Stimulated activated CD4-positive, alpha-beta T cell treated with anti-CD3 and anti-CD28 coated beads, Interleukin-2, amount 100 ng/mL, for 4 hours (primary cell): ENCODE measurements around the gene AQP4.

Source experiments
- DNase-seq: peaks from one replicate; pipeline ENCODE4 v3.0.0-alpha.2; 2020; ENCODE audit warnings: low read depth

Gene AQP4, protein sequence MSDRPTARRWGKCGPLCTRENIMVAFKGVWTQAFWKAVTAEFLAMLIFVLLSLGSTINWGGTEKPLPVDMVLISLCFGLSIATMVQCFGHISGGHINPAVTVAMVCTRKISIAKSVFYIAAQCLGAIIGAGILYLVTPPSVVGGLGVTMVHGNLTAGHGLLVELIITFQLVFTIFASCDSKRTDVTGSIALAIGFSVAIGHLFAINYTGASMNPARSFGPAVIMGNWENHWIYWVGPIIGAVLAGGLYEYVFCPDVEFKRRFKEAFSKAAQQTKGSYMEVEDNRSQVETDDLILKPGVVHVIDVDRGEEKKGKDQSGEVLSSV

DNA sequence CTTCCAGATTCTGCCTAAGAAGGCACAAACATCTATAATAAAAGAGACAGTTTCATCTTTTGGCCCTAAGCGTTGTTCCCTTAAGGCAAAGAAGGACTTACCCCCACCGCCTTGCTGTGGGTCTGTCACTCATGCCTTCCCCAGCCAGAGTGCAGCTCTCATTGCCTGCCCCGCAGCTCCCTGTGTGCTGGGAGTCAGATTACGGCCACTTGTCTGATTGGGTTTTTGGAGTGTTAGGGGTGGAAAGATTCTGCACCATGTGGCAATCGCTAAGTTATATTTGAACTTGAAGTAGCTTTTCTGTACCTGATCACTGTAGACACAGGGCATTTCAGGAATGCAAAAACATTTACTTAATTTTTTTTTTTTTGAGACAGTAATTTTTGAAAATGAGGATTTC, at the start of gene AQP4:
TSS of gene AQP4 (minus strand) at position 151 of the 400 bp plus-strand sequence. CDS start at position 133, 18 bp downstream.
- DNase-seq: no peak

DNA sequence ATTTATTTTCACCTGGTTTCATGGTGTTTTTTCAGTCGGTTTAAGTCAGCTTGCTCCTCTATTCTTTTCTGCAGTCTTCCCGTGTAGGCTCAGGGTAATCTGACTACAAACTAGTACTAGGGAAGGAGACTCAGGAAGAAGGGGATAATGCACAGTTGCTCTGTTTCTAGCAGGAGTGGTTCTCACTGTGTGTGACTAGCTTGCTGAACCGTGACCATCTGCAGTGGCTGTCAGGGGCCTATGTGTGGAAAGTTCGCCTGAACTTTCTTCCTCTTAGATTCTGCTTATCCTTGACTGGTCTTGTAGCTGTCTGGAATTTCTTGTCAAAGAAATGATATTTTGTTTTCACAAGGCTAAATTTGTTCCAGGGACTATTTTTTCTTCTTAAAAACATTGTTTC, 46.3 kb upstream of the AQP4 start:
- no peak for DNase-seq

DNA sequence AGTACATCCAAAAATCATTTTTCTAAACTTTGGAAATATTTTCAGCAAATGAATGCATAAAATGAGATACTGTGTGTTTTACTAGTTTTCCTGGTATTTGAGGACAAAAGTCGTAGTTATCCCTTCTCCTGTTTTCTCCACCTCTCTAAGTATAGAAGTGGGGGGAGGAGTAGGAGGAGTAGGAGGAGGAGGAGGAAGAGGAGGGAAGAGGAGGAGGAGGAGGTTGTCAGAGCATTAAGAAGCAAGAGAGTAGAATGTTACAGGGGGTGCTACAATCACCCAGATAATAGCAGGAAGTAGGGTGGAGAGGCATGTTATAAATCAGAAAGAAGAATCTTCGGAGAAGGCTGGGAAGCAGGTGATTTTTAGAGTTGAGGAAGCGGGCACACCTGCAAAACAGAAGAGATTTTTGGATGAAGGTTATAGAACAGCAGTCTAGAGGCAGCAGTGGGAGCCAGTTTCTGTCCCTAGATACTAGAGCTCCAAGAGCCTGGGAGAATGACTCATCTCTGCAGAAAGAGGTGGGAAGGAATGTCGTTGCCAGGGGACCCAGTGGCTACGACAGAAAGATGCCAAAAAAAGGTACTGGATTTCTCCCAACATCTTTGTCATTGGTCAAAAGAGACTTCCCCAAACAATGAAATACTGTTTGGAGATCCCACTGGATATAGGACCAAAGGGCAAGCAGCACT, 44.2 kb upstream of the AQP4 start:
- no peak for DNase-seq

DNA sequence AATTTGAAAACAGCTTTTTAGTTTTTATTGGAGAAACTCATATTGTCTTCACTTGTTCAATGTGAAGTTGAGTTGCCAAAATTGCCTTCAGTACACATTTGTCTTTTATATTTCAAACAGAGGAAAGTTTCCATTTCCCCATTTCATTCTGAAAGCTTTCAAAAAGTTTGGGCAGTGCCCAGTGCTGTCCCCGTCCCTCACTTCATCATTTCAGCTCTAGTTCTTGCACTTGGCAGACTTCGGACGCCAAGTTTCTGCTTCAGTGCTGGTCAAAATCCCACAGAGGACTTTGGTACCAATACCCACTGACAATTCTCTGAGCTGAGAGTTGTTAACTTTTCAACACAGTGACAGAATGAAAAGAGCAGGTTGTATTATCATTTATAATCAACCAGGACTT, 43.4 kb upstream of the AQP4 start:
- no peak for DNase-seq

DNA sequence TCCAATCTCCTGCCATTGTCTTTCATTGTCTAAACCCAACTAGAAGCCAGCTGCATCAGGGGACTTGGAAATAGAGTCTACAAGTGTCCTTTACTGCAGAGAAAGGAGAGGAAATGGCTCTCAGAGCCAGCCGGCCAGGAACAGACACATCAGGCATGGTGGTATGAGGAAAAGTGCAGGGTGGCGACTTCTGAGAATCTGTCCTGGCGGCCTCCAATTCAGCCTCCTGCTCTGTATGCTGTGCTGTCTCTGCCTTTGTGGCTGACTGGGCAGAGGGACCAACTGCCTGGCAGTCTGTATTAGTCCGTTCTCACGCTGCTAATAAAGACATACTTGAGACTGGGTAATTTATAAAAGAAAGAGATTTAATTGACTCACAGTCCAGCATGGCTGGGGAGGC, 36.8 kb upstream of the AQP4 start:
- DNase-seq: no peak

DNA sequence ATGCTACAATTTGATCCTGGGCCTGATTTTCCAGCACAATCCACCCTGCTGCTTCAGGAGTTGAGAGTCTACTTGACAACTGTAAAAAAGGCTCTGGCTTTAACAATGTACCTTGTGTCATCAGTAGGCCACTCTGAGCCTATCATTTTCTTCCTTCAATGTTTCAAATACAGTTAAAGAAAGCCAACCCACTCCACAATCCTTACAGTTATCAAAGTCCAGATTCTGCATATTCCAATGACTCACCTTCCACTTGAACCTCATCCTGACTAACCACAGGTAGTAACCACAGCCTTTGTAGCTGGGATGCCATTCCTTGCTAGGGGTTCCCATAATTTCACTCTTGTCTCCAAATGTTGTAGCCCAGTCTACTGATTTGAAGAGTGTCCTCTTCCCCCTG, 35.5 kb upstream of the AQP4 start:
- no peak for DNase-seq

DNA sequence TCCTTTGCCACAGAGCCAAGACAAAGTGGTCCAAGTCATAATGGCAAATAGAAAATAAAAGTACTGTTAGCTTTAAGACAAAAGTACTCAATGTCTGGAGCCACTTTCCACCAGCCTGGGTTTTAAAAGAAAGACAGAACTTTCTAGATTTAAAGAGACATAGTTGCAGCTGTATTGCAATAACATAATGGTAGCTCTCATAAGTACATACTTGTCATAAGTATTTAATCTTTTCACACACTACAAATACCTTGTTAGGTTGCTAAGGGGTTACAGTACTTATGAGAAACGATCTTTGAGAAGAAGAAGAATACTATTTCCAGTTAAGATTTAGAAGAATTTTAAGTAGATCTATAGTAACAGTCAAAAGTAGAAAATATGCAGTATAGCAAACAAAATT, 28.9 kb upstream of the AQP4 start:
- DNase-seq: no peak

DNA sequence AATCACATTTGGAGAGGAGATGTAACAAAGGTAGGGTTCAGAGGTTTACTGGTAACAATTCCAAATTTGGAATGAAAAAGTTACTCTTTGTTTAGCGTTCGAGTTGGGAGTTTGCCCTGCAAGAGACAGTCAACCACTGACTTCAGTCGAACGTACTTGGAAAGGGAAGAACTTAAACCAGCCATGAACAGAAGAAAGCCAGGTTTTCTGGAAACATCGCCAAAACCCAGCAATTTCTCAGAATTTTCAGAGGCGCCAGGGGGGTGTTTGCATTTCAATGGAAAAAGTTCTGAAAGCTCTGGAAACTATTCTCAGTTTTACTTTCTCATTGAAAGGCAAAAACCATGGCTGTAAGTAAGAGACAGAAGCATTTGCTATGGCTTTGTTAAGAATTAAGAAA, 28.5 kb upstream of the AQP4 start:
- DNase-seq: no peak

DNA sequence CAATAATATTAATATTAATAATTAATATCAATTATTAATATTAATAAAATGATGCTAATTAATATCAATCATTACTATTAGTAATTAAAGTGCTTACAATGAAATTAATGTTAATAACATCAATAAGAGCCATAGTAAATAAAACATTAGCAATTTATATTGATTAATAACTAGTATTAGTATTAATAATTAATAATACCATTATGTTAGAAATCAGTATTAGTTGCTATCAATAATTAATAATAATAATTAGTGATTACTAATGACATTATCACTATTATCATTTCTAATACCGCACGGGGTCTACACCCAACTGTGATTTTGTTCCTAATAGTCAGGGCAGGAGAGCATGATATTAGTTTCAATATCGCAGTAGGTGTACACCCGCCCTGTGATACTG, 22.8 kb upstream of the AQP4 start:
- no peak for DNase-seq

DNA sequence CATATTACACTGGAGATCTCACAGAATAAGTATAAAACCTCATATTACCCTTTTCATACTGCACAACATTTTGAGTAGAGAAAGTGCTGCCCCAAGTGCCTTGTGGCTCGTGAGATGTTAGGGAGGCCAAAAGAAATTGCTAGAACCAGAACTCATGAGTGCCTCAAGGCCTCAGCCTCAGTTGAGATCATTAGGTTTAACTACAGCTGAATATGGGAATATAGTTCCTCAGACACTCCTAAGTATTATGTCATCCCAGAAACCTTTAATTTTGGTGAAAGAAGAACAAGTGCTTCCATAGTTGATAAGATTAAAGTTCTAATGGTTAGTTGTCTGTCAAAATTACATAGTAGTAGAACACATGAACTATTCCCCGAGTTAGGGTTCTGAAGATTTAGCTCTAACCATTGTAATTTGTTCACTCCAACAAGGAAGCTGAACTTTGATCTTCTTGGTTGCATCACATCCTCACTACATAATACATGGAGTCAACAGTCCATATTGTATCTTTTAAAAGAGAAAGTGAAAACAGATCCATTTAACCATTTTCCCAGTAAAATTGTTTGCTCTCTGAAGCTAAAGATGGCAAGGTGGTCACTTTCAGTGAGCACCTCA, 9.6 kb upstream of the AQP4 start:
- DNase-seq: no peak

DNA sequence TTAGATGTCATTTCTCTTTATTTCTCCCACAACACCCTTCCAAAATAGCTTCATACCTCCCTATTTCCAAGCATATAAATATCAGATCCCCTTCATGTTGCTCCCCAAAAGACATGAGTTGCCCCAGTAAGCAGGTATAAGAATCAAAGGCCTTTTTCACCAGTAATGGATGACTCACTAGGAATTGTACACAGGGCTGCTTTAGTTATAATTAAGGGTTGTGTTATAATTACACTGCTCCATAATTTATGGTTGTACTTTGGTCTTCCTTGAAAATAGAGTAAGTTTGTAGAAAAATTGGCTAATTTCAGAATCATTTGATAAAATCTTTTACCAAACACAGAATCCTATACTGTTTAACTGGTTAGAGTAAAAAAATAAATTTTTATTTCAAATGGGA, 8.8 kb upstream of the AQP4 start:
- no peak for DNase-seq

DNA sequence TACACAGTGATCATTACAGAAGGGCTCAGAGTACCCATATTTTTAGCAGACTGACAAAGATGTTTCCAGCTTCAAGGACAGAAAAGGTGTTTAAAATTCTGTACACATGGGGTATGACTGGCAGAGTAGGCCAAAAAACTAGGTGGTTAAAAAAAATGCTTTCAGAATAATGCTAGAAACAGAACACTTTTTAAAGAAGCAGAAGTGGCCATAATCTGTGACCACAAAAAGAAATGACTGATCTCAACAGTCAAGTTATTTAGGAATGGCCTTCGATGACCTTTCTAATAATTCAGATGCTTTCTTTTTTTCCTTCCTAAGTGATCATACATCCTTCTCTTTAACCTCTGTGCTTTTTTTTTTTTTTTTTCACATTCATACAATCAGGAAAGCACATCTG, 4.1 kb upstream of the AQP4 start:
- DNase-seq: no peak

DNA sequence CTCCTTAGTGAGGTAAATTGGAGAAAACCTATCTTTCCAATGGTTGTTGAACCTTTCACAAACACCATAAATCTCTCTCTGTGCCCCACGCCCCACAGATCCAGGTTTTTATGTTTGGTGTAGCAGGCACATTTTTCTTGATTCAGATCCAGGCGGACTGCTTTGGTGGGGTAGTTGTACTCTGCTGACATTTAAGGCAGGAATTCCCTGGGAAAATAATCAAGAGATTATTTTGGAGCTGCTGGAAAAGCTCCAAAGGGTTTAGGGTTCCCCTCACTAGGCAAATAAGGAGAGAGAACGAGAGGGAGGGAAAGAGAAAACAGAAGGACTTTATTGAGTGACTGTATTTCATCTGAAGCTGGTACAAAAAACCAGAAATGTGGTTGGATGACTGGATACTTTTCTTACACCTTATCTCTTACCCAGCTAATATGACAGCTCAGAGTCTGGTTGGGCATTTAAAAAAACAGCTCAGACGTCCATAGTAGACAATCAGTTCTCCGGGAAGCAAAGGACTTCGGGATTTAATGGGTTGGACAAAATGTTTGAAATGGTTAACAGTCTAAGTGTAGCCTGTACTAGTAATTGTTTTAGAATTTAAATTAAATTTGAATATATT, 3.6 kb upstream of the AQP4 start:
- no peak for DNase-seq

DNA sequence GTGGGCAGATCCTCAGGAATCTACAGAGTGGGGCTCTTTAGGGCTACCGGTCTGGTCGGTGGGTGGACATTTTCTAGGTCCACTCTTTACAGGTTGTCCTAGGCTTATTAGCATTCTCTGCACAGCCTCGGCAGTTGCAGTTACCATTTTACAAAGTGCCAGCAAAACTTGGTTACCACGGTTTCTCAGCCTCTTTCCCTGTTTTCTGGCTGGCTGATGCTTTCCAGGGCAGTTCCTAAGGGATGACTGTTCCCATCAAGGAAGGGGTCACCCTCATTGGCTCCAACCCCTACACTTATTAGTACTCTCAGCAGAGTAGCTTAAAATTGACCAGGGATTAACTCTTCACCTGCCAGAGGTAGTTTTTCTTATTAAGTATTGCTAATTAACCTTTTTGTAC, 2.0 kb upstream of the AQP4 start:
- DNase-seq: no peak

DNA sequence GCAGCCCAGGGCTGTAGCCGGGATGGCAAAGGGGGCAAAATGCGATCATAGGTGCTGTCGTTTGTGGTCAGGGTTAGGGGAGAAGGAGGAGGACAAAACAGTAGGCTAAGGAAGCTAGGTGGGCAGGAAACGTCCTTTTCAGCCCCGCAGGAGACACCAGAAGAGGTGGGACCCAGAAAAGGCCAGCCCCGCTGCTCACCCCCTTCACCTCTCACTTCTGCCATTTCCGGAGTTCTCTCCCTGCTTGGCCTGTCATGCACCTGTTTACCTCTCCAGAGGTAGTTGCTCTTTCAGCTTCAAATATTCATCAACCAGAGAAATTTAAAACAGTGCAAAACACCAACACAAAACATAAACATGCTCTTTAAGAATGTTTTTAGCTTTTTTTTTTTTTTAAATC, 849 bp downstream of the AQP4 start:
- no peak for DNase-seq

DNA sequence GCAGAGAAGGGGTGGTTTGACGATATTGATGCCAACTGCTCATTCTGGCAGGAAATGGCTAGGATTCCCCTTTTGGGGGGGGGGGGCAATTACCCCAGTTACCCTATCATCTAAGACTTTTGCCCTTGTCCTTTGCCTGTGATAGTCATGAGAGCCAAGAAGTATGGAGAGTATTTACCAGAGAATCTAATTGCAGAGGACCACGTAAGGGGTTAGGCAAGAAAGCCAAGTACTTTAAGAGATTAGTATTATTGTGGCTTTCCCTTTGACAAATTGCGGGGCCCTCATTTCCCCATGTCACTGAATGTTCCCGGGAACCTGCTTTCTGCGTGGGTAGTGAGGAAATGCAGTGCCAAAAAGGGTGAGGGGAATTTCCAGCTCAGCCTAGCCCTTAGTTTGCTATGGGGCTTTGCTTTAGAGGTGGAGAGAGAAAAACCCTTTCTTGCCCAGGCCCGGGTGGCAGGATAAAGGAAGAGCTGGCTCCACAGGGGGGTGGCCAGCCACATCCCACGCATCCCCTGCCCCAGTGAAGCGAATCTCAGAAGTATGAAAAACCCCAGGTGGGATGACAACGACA, 1.5 kb downstream of the AQP4 start:
- no peak for DNase-seq

DNA sequence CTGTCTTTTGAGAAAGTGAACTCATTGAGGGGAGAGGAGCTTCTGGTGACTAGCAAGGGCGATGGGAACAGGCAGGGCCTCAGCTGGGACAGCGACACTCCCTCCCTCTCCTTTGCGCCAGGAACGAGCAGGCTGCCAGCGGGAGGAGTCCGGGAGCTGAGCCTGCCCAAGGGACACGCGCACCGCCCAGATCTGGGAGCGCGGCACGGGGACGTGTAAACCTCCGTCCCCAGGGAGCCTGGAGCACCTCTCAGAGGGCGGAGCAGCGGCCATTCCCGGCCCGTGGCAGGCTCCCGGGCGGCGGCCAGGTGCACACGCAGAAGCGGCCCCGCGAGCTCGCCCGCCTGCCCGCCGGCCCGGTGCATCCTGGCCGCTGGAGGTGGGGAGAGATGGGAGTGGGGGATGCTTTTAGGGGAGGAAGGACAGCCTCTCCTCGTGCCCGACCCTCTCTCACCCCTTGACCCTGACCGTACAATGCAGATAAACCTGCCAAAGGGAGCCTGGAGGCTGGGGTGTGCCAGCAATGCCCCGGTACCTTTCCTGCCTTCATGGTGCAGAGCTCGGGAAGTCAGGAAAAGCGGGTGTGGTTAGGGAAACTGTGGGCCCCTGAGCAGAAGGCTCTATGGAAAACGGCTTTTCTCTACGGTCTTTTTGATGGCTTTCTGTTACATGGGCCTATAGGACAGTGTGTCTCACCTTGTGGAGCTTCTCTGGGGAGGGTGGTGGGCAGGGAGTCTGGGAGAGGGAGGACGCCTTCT, 2.2 kb downstream of the AQP4 start:
- no peak for DNase-seq

DNA sequence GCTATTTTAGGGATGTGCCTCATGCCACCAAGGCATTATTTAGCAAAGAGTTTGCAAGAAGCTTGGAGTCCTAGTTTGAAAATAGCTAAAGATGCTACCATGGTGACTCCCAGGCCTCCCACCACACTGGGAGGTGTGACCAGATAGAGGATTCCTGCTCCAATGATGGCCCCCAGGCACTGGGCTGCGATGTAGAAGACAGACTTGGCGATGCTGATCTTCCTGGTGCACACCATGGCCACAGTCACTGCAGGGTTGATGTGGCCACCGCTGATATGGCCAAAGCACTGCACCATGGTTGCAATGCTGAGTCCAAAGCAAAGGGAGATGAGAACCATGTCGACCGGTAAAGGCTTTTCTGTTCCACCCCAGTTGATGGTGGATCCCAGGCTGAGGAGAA, 3.4 kb downstream of the AQP4 start:
- no peak for DNase-seq

DNA sequence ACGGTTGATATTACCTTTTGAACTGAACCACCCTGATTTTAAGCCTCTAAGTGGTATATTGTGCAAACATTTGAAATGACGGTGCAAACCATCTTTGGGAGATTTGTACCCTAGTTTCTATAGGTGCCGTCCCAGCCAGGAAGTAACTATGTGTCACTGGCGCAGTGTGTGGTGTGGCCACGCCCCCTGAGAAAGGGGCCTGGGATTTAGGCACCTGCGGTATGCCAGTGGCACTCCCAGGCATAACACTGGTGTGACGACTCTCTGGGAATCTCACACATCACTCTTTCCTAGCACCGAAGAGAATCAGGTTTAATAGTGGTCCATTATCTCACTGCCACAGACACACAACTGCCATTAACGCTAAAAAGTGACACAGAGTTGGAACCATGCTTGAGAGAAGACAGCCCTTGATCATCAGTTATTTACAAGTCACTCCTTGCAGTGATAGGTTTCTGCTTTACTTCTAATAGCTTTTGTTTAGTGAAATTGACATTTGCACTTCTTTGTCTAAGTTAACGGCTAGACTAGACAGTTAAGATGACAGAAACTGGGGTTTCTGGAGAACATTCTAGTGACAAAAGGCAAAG, 11.1 kb downstream of the AQP4 start:
- no peak for DNase-seq

DNA sequence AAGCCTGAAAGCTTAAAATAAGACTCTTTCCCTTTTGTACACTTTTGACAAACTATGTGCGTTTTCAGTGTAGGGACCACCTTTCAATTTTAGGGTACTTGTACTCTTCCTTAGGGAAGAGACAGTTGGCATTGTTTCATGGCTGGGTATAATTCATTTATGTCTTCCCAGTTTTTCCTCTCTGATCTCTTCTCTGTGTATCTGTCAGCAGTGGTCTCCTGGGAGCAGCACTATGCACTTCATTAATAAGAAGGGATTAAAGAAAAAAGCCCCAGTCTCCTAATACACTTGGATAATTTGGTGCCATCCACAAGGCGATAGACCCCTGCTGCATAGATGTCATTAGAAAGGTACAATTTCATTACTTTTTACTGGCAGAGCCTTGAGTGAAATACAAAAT, 12.1 kb downstream of the AQP4 start:
- no peak for DNase-seq

DNA sequence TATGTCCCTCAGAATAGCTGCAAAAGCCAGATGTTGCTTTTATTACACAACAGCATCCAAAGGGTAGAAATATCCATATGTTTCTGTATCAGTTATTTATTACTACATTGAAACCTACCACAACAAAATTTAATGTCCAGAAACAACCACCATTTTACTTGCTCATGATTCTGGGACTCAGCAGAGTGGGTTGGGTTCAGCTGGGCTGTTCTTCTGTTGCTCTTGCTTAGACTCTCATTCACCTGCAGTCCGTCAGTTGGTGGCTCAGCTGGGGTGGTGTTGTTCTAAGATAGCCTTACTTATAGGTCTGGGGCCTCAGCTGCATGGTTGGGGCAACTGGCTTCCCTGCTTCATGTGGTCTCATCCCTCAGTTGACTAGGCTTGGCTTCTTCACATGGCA, 21.7 kb downstream of the AQP4 start:
- DNase-seq: no peak

DNA sequence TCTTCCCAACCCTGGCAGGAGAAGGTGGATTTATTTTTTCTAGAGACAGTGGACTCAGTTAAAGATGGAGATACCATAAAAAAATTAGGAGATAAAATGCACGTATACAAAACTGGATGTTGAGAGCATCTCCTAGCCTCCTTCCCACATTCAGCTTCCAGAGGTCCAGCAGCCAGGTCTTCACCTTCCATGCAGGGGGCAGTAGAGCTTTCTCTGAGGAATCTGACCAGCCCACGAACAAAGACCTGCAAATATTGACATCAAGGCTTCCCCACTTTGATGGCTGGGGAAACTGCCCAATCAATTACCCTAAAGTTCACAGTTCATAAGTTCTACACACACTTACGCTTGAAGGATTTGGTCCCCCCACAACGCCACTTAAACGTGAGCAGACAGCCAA, 24.5 kb downstream of the AQP4 start:
- DNase-seq: no peak
